ENCODE measurements around the gene METTL16. TPM values are rescaled to one million over a fixed set of nuclear protein-coding genes. Genes with fewer than 3 reads are reported as not detected.
"Not testable (repeated sequence)": the region's sequence is repeated elsewhere in the genome, so short reads cannot be mapped to it uniquely, and the experiment has no call there.

Gene METTL16
- total and polyA plus RNA-seq, 7 donors, result 6.5 to 33.2 (median 18.3) TPM

DNA sequence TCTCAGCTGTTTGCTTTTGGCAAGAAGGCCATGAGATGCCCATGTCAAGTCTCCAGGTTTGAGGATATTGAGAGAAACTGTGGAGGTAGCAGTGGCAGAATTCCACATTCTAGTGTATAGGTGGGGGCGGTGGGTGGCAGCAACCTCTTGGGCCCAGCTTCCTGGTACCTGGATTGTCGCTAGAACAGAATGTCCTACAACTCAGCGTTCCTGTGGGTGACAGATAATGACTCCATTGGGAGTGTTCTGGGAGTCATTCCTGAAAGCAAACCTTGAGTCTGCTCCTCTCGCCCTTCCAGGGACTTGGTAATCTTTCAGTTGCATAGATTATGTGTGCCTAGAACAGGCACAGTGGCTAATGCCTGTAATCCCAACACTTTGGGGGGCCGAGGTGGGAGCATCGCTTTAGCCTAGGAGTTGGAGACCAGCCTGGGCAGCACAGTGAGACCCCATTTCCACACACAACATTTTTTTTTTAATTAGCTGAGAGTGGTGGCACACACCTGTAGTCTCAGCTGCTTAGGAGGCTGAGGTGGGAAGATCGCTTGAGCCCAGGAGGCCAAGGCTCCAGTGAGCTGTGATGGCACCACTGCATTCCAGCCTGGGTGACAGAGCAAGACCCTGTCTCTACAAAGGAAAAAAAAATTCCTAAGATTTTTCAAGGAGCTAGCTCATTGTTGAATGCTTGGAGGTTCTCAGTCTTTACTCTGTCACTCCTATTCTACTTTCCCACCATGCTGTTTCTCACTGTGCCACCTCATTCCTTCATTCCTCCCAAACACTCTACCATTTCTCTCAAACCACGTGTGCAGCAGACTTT, 37.9 kb upstream of the METTL16 start:
- 84 to 89% methylated on average over 8 of the region's 8 CpGs for WGBS, 2 donors
- intact Hi-C loops (cut with DNase I), result no loop called here
- no peak for TF ChIP-seq EP300 (IDR thresholded peaks at IDR 0.05)

DNA sequence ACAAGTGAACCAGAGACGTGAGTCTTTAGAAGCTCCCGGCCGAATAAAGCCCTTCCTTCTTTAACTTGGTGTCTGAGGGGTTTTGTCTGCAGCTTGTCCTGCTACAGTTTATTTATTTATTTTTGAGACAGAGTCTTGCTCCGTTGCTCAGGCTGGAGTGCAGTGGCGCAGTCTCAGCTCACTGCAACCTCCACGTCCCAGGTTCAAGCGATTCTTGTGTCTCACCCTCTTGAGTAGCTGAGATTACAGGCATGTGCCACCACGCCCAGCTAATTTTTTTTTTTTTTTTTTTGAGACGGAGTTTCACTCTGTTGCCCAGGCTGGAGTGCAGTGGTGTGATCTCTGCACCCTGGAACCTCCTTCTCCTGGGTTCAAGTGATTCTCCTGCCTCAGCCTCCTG, 36.3 kb upstream of the METTL16 start:
- WGBS, 2 donors, result 32 to 77% methylated on average over 9 of the region's 9 CpGs
- H3K27me3 ChIP-seq, result peaks cover 0 to 26% (median 0%) of the 10 kb centered on the region in 3 donors
- H3K27ac ChIP-seq; H3K36me3 ChIP-seq; DNase-seq; intact Hi-C loops (cut with DNase I); H3K9me3 ChIP-seq; H3K4me3 ChIP-seq; H3K4me1 ChIP-seq: not testable (repeated sequence)

More for the DNA sequence above, 37.9 kb upstream of the METTL16 start:
- Histone ChIP-seq H3K4me3 (no peak overlapping the region), H3K9me3 (no peaks in the 10 kb centered on the region), H3K36me3 (no peaks in the 10 kb centered on the region), H3K4me1 (no peaks in the 10 kb centered on the region), H3K27ac (no peak overlapping the region), H3K27me3 (peaks cover 0 to 26% (median 0%) of the 10 kb centered on the region in 3 donors)
- DNase-seq, result no peak

DNA sequence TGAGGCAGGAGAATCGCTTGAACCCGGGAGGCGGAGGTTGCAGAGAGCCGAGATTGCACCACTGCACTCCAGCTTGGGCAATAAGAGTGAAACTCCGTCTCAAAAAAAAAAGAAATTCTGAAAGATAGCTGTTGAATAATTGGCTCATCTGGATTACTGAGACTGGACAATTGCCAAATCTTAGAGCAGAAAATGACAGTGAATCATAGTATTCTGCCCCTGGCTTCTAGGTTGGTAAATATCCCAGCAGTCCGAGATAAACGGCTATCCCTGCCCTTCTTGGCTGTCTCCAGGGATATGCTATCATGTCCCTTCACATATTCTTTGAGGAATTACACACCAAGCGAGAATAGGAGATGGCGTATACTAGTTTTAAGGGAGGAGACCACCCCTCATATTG, 35.5 kb upstream of the METTL16 start:
- WGBS, 2 donors, result 70 to 84% methylated on average over 9 of the region's 9 CpGs
- no peak for DNase-seq
- no peaks in the 10 kb centered on the region for H3K9me3 ChIP-seq
- no peak overlapping the region for H3K4me3 ChIP-seq
- no peaks in the 10 kb centered on the region for H3K36me3 ChIP-seq
- no peaks in the 10 kb centered on the region for H3K4me1 ChIP-seq
- H3K27ac ChIP-seq, result no peak overlapping the region
- no peak for TF ChIP-seq POLR2A (IDR thresholded peaks at IDR 0.05)
- no peak for TF ChIP-seq EP300 (IDR thresholded peaks at IDR 0.05)
- TF ChIP-seq POLR2AphosphoS5 (IDR thresholded peaks at IDR 0.05), result no peak
- TF ChIP-seq, protein P1, sequence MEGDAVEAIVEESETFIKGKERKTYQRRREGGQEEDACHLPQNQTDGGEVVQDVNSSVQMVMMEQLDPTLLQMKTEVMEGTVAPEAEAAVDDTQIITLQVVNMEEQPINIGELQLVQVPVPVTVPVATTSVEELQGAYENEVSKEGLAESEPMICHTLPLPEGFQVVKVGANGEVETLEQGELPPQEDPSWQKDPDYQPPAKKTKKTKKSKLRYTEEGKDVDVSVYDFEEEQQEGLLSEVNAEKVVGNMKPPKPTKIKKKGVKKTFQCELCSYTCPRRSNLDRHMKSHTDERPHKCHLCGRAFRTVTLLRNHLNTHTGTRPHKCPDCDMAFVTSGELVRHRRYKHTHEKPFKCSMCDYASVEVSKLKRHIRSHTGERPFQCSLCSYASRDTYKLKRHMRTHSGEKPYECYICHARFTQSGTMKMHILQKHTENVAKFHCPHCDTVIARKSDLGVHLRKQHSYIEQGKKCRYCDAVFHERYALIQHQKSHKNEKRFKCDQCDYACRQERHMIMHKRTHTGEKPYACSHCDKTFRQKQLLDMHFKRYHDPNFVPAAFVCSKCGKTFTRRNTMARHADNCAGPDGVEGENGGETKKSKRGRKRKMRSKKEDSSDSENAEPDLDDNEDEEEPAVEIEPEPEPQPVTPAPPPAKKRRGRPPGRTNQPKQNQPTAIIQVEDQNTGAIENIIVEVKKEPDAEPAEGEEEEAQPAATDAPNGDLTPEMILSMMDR (IDR thresholded peaks at IDR 0.05), result no peak
- intact Hi-C loops (cut with DNase I), result no loop called here
- H3K27me3 ChIP-seq, result peaks cover 0 to 22% (median 0%) of the 10 kb centered on the region in 3 donors

DNA sequence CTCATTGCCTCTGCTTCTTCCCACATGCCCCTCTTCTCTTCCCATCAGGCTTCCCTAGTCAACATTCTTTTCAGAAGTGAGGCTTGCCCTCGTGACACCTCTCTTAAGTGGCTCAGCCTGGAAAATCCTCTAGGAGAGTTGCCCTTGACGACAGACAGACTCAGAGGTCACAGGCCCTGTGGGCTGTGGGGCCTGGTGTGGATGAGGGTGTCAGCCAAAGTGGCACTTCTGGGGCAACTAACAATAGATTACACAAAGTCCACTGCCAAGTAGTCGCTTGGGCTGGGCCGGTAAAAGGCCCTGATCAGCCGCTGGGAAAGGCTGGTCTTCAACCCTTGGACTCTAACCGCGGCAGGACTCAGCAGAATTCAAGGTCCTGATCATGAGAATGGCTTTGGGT, 33.7 kb upstream of the METTL16 start:
- Histone ChIP-seq H3K4me3 (no peak overlapping the region), H3K9me3 (no peaks in the 10 kb centered on the region), H3K4me1 (no peaks in the 10 kb centered on the region), H3K36me3 (no peaks in the 10 kb centered on the region), H3K27ac (no peak overlapping the region), H3K27me3 (peaks cover 0 to 4% (median 0%) of the 10 kb centered on the region in 3 donors)
- TF ChIP-seq, protein P1 (IDR thresholded peaks at IDR 0.05), result no peak
- TF ChIP-seq POLR2AphosphoS5 (IDR thresholded peaks at IDR 0.05) (no peak), EP300 (IDR thresholded peaks at IDR 0.05) (no peak)
- no peak for DNase-seq
- WGBS, 2 donors, result 37 to 86% methylated on average over 7 of the region's 7 CpGs
- intact Hi-C loops (cut with DNase I), result no loop called here

DNA sequence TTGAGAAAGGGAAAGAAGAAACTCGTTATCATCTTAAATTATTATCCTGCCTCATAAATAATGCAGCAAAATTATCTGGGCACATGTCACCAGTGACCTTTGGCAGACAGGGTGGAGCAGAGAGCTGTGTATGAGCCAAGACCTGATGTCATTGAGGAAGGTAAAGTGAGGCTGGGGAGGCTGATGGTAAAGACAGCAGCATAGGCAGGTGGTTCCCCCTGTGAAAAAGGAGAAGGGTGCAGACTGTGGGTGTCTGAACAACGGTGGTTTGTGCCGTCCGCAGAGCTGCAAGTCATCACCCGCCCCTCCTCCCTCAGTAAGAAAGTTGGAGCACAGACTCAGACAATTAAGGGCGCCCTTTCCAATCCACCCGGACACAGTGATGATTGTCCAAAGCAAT, 30.8 kb upstream of the METTL16 start:
- Histone ChIP-seq H3K9me3 (no peaks in the 10 kb centered on the region), H3K4me3 (no peak overlapping the region), H3K36me3 (no peaks in the 10 kb centered on the region), H3K27ac (no peak overlapping the region), H3K4me1 (peaks cover 0 to 4% (median 0%) of the 10 kb centered on the region in 4 donors), H3K27me3 (no peaks in the 10 kb centered on the region)
- WGBS, 2 donors, result 58 to 73% methylated on average over 7 of the region's 7 CpGs
- no peak for DNase-seq
- intact Hi-C loops (cut with DNase I), result no loop called here
- TF ChIP-seq POLR2AphosphoS5 (IDR thresholded peaks at IDR 0.05) (no peak), EP300 (IDR thresholded peaks at IDR 0.05) (no peak), POLR2A (IDR thresholded peaks at IDR 0.05) (no peak)
- TF ChIP-seq, protein P1 (IDR thresholded peaks at IDR 0.05), result no peak

DNA sequence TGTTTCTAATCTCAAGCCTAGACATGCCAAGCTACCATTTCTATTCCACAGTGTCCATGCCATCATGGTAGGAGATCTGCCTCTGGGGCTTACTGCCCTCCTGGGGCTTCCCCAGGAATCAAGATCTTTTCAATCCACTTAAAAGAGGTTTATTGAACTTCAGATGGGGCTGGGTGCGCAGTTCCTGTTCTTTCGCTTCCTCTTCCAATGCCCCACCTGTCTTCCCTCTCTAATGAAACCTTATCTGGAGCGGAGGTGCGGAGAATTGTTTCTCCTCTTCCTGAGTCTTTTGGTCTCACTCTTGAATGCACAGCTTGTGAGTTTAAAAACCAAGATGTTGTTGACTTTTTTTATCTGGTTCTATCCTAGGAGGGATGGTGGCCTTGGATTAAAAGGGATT, 30.4 kb upstream of the METTL16 start:
- 91 to 93% methylated on average over 4 of the region's 4 CpGs for WGBS, 2 donors
- H3K36me3 ChIP-seq, result no peaks in the 10 kb centered on the region
- H3K9me3 ChIP-seq, result no peaks in the 10 kb centered on the region
- no peak overlapping the region for H3K27ac ChIP-seq
- TF ChIP-seq, protein P1 (IDR thresholded peaks at IDR 0.05), result no peak
- no peak for TF ChIP-seq POLR2A (IDR thresholded peaks at IDR 0.05)
- no peak for TF ChIP-seq POLR2AphosphoS5 (IDR thresholded peaks at IDR 0.05)
- TF ChIP-seq EP300 (IDR thresholded peaks at IDR 0.05), result no peak
- H3K4me3 ChIP-seq, result no peak overlapping the region
- intact Hi-C loops (cut with DNase I), result no loop called here
- DNase-seq, result no peak
- peaks cover 0 to 6% (median 0%) of the 10 kb centered on the region in 4 donors for H3K4me1 ChIP-seq
- H3K27me3 ChIP-seq, result no peaks in the 10 kb centered on the region

DNA sequence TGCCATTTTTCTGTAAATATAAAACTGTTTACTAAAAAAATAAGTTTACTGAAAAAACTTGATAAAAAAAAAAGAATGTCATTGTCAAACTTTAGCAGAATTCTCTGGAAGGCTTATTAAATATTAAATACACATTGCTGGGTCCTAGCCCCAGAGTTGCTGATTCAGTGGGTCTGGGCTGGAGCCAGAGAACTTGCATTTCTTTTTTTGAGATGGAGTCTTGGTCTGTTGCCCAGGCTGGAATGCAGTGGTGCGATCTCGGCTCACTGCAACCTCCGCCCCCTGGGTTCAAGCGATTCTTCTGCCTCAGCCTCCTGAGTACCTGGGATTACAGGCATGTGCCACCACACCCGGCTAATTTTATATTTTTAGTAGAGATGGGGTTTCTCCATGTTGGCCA, 25.9 kb upstream of the METTL16 start:
- 86 to 90% methylated on average over 5 of the region's 5 CpGs for WGBS, 2 donors
- intact Hi-C loops (cut with DNase I); H3K27me3 ChIP-seq; H3K36me3 ChIP-seq; H3K4me1 ChIP-seq; H3K27ac ChIP-seq; H3K4me3 ChIP-seq; H3K9me3 ChIP-seq; DNase-seq: not testable (repeated sequence)
